ENCODE measurements around the gene TREM2.

- no peak for TF ChIP-seq SAP30 (IDR thresholded peaks at IDR 0.05; ENCODE audit: insufficient read depth, insufficient replicate concordance, low read length)
- no peak for TF ChIP-seq POLR2AphosphoS5 (IDR thresholded peaks at IDR 0.05; ENCODE audit: low read depth, low read length)
- no peak for TF ChIP-seq TAF1 (IDR thresholded peaks at IDR 0.05; ENCODE audit: low read depth, low read length)
- no peak for TF ChIP-seq CTCF (IDR thresholded peaks at IDR 0.05; ENCODE audit: control extremely low read depth in 1 of 3, insufficient read depth in 1 of 3, low read depth in 1 of 3, low read length in 3 of 3)
- TF ChIP-seq RFX5 (IDR thresholded peaks at IDR 0.05; ENCODE audit: borderline replicate concordance, low read depth, low read length) = no peak
- no peak for TF ChIP-seq GABPA (IDR thresholded peaks at IDR 0.05; ENCODE audit: borderline replicate concordance, insufficient read depth, low read length)
Measured at GRCh38 chr6:41209547-41210320, 46.8 kb upstream of the TREM2 start.
